ENCODE measurements around the gene SCGB1A1. TPM values are rescaled to one million over a fixed set of nuclear protein-coding genes. Genes with fewer than 3 reads are reported as not detected.

Gene SCGB1A1
- polyA plus RNA-seq, 3 donors: not detected

- peaks cover 0 to 3% (median 0%) of the 10 kb centered on the region in 3 donors for H3K27me3 Mint-ChIP-seq (ENCODE audit: low read depth in 3 of 3)
- 46% methylated on average over 4 of the region's 6 CpGs for WGBS (ENCODE audit: insufficient coverage)
- no peaks in the 10 kb centered on the region for H3K36me3 ChIP-seq (replicated peaks in 1 of 2; ENCODE audit: control insufficient read depth in 1 of 2, insufficient read depth in 2 of 2, low read length in 2 of 2)
- intact Hi-C loops (cut with micrococcal nuclease): no loop called here
- TF ChIP-seq, protein P1, sequence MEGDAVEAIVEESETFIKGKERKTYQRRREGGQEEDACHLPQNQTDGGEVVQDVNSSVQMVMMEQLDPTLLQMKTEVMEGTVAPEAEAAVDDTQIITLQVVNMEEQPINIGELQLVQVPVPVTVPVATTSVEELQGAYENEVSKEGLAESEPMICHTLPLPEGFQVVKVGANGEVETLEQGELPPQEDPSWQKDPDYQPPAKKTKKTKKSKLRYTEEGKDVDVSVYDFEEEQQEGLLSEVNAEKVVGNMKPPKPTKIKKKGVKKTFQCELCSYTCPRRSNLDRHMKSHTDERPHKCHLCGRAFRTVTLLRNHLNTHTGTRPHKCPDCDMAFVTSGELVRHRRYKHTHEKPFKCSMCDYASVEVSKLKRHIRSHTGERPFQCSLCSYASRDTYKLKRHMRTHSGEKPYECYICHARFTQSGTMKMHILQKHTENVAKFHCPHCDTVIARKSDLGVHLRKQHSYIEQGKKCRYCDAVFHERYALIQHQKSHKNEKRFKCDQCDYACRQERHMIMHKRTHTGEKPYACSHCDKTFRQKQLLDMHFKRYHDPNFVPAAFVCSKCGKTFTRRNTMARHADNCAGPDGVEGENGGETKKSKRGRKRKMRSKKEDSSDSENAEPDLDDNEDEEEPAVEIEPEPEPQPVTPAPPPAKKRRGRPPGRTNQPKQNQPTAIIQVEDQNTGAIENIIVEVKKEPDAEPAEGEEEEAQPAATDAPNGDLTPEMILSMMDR (IDR thresholded peaks at IDR 0.05): no peak
- H3K9me3 ChIP-seq (replicated peaks in 1 of 2; ENCODE audit: control insufficient read depth in 1 of 2, insufficient read depth in 1 of 2, low read length in 2 of 2): no peaks in the 10 kb centered on the region
- H3K4me2 ChIP-seq (replicated peaks; ENCODE audit: extremely low read depth, low read length, poor library complexity, severe bottlenecking): peak overlapping the region; percentile 38
- H2AFZ ChIP-seq (ENCODE audit: insufficient read depth, low read depth, low read length, poor library complexity, severe bottlenecking): peak overlapping the region; percentile 66
- H3K36me3 Mint-ChIP-seq: peaks cover 2 to 6% of the 10 kb centered on the region in 2 donors
- H3K27me3 ChIP-seq (ENCODE audit: control insufficient read depth in 2 of 2, insufficient read depth in 2 of 2, low read length in 2 of 2): no peaks in the 10 kb centered on the region
- H3K9me3 Mint-ChIP-seq: peaks cover 0 to 2% (median 0%) of the 10 kb centered on the region in 7 donors
- H3K79me2 ChIP-seq (ENCODE audit: insufficient read depth, low read length): no peaks in the 10 kb centered on the region
- no peak for DNase-seq
- H3K4me1 ChIP-seq (ENCODE audit: control insufficient read depth in 1 of 2, insufficient read depth in 2 of 2, low read length in 2 of 2): peaks cover 37 to 56% of the 10 kb centered on the region in 2 donors
- H3K9ac ChIP-seq (ENCODE audit: insufficient read depth, low read length, poor library complexity, severe bottlenecking): no peak overlapping the region
- peak overlapping the region in 1 of 2 donors; percentile 79 for H3K27ac ChIP-seq (ENCODE audit: low read depth in 1 of 2, low read length in 2 of 2)
- peaks cover 43% of the 10 kb centered on the region for H3K4me1 Mint-ChIP-seq
- peak overlapping the region; percentile 13 to 80 for H3K4me3 Mint-ChIP-seq
- peak overlapping the region in 6 of 7 donors; percentile 37 to 82 (median 72) for H3K27ac Mint-ChIP-seq
- H3K4me3 ChIP-seq (replicated peaks in 1 of 3; ENCODE audit: low read depth in 2 of 3, low read length in 3 of 3): peak overlapping the region in 1 of 3 experiments; percentile 45
- H4K20me1 ChIP-seq (ENCODE audit: insufficient read depth, low read length): no peaks in the 10 kb centered on the region
Observed at GRCh38 chr11:62463121-62463542, 44.3 kb downstream of the SCGB1A1 start.

GRCh38 chr11:62464655-62465054 is 45.8 kb downstream of the SCGB1A1 start:
- TF ChIP-seq, protein P1 (IDR thresholded peaks at IDR 0.05): no peak
- H3K36me3 Mint-ChIP-seq: peaks cover 2 to 6% of the 10 kb centered on the region in 2 donors
- Histone ChIP-seq H3K4me2 (replicated peaks; ENCODE audit: extremely low read depth, low read length, poor library complexity, severe bottlenecking) (no peak overlapping the region), H3K27ac (ENCODE audit: low read depth in 1 of 2, low read length in 2 of 2) (no peak overlapping the region), H3K9ac (ENCODE audit: insufficient read depth, low read length, poor library complexity, severe bottlenecking) (no peak overlapping the region), H4K20me1 (ENCODE audit: insufficient read depth, low read length) (no peaks in the 10 kb centered on the region), H3K4me3 (replicated peaks in 1 of 3; ENCODE audit: low read depth in 2 of 3, low read length in 3 of 3) (no peak overlapping the region), H3K4me1 (ENCODE audit: control insufficient read depth in 1 of 2, insufficient read depth in 2 of 2, low read length in 2 of 2) (peaks cover 22 to 41% of the 10 kb centered on the region in 2 donors), H2AFZ (ENCODE audit: insufficient read depth, low read depth, low read length, poor library complexity, severe bottlenecking) (no peak overlapping the region), H3K79me2 (ENCODE audit: insufficient read depth, low read length) (no peaks in the 10 kb centered on the region), H3K27me3 (ENCODE audit: control insufficient read depth in 2 of 2, insufficient read depth in 2 of 2, low read length in 2 of 2) (no peaks in the 10 kb centered on the region), H3K36me3 (replicated peaks in 1 of 2; ENCODE audit: control insufficient read depth in 1 of 2, insufficient read depth in 2 of 2, low read length in 2 of 2) (no peaks in the 10 kb centered on the region), H3K9me3 (replicated peaks in 1 of 2; ENCODE audit: control insufficient read depth in 1 of 2, insufficient read depth in 1 of 2, low read length in 2 of 2) (no peaks in the 10 kb centered on the region)
- WGBS (ENCODE audit: insufficient coverage): 97% methylated on average over 7 of the region's 7 CpGs
- no peak for DNase-seq
- intact Hi-C loops (cut with micrococcal nuclease): no loop called here
- peaks cover 28% of the 10 kb centered on the region for H3K4me1 Mint-ChIP-seq
- H3K4me3 Mint-ChIP-seq: no peak overlapping the region
- H3K27ac Mint-ChIP-seq: peak overlapping the region in 1 of 7 donors; percentile 74
- H3K27me3 Mint-ChIP-seq (ENCODE audit: low read depth in 3 of 3): peaks cover 0 to 3% (median 0%) of the 10 kb centered on the region in 3 donors
- H3K9me3 Mint-ChIP-seq: peaks cover 0 to 2% (median 0%) of the 10 kb centered on the region in 7 donors
